GM12891 (cell line): ENCODE data around the gene IFNK.

Experiments
- POLR2A ChIP-seq: IDR thresholded peaks from 2 replicates; pipeline ENCODE4 v1.6.1; 2011; ENCODE audit warnings: low read depth, low read length, control low read depth
- POLR2AphosphoS5 ChIP-seq: IDR thresholded peaks from 2 replicates; pipeline ENCODE4 v1.6.1; 2011; ENCODE audit warnings: low read depth, low read length, control low read depth
- POU2F2 ChIP-seq: IDR thresholded peaks from 2 replicates; pipeline ENCODE4 v1.6.1; 2011; ENCODE audit warnings: low read depth, mild to moderate bottlenecking, control low read depth, low read length, moderate library complexity
- TAF1 ChIP-seq: IDR thresholded peaks from 2 replicates; pipeline ENCODE4 v1.6.1; 2011; ENCODE audit warnings: low read depth, low read length, control low read depth

- TF ChIP-seq POLR2A (no peak), POU2F2 (no peak), TAF1 (no peak), POLR2AphosphoS5 (no peak)
These were observed 15.7 kb downstream of the IFNK start for GRCh38 chr9:27539479-27540441.
